ENCODE measurements around the gene JOSD2. TPM values are rescaled to one million over a fixed set of nuclear protein-coding genes. Genes with fewer than 3 reads are reported as not detected.

The JOSD2 gene
- total RNA-seq, 1 experiment from 2014 or later: 21.9 TPM

- H3K27ac ChIP-seq: no peak overlapping the region
Measured at GRCh38 chr19:50514346-50515167, 3.6 kb upstream of the JOSD2 start.

DNA sequence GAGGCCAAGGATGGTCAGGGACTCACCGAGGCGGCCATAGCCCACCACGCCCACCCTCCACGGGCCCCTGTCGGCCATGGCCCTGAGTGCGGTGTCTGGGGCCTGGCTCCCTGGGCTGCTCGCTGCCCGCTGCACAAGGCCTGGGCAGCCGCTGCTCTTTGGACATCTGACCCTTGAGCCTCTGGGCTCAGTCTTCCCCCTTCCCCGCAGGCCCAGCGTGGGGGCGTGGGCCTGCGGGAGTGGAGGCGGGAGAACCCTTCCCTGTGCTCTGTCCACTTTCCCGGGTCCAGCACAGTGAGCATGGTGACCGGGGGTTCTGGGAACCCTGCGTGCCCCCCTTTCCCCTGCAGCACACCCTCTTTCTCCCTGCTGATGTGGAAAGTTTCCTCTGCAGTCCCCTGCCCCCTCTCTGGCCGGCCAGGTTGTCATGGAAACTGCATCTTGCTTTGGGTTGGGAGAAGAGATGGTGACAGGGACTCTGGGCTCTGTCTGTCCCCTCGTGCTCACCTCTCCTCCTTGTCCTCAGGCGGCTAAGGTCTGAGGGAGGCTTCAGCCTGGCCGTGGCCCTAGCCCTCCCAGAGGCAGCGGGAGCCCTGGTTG lies 2.9 kb upstream of the JOSD2 start, which contains the start of gene ASPDH:
ASPDH (minus strand) TSS at position 168 of the 600 bp plus-strand sequence; CDS start at position 78, 90 bp downstream.
- DNase-seq (ENCODE audit: low read depth in 1 of 2, low spot score in 2 of 2): no peak
- H3K27ac ChIP-seq: no peak within 1 kb of the TSS

More at GRCh38 chr19:50514346-50515167, 3.6 kb upstream of the JOSD2 start:
- 0 out of 2 replicates have a peak, but pooled peaks cover 2% of the 10 kb centered on the region for H3K27me3 ChIP-seq (replicated peaks)
- no peaks in the 10 kb centered on the region; the same call in 1 of the 2 replicates for H3K9me3 ChIP-seq (replicated peaks)
- H3K4me3 ChIP-seq: no peak overlapping the region
- DNase-seq (ENCODE audit: low read depth in 1 of 2, low spot score in 2 of 2): no peak
- 0 out of 2 replicates have a peak, but pooled peaks cover 4% of the 10 kb centered on the region for H3K36me3 ChIP-seq
- peaks cover 7% of the 10 kb centered on the region for H3K4me1 ChIP-seq (replicated peaks)

DNA sequence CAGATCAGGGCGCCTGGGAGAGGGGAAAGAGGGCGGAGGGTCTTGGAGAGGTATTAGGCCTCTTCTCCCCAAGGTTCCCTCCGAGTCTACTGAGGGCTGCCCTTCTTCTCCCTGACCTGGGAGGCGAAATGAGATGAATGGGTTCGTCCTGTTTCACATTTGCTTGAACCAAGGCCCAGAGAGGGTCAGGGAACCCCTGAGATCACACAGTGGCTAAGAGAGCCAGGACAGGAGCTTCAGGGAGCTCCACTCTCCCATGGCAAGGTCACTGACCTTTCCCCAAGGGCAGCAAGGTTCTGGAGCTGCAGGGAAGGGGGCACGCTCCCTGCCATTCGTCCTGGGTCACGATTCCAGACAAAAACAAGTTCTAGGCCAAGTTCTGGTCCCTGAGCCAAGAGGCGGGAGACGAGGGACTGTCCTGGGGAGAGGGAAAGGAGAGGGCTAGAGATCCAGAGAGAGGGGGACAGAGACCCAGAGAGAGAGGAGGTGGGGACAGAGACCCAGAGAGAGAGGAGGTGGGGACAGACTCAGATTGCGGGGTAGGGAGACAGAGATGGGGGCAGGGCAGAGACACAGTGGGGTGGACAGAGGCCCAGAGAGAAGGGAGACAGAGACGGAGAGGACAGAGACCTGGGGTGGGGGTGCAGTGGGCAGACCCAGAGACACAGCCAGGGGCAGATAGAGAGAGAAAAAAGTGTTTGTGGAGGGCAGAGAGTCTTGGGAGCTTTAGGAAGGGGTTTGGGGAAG lies 2.2 kb upstream of the JOSD2 start:
- Histone ChIP-seq H3K27me3 (replicated peaks) (0 out of 2 replicates have a peak, but pooled peaks cover 2% of the 10 kb centered on the region), H3K4me1 (replicated peaks) (peaks cover 7% of the 10 kb centered on the region), H3K27ac (no peak overlapping the region), H3K9me3 (replicated peaks) (no peaks in the 10 kb centered on the region), H3K36me3 (0 out of 2 replicates have a peak, but pooled peaks cover 4% of the 10 kb centered on the region), H3K4me3 (no peak overlapping the region)
- no peak for DNase-seq (ENCODE audit: low read depth in 1 of 2, low spot score in 2 of 2)

More for the DNA sequence above, 2.9 kb upstream of the JOSD2 start, which contains the start of gene ASPDH:
- Histone ChIP-seq H3K36me3 (0 out of 2 replicates have a peak, but pooled peaks cover 4% of the 10 kb centered on the region), H3K27me3 (replicated peaks) (0 out of 2 replicates have a peak, but pooled peaks cover 2% of the 10 kb centered on the region), H3K4me1 (replicated peaks) (peaks cover 7% of the 10 kb centered on the region), H3K9me3 (replicated peaks) (no peaks in the 10 kb centered on the region; the same call in 1 of the 2 replicates), H3K4me3 (no peak within 1 kb of the TSS)

- DNase-seq (ENCODE audit: low read depth in 1 of 2, low spot score in 2 of 2): no peak
- Histone ChIP-seq H3K9me3 (replicated peaks) (no peaks in the 10 kb centered on the region), H3K4me1 (replicated peaks) (peaks cover 7% of the 10 kb centered on the region), H3K4me3 (no peak overlapping the region), H3K27ac (no peak overlapping the region), H3K36me3 (0 out of 2 replicates have a peak, but pooled peaks cover 4% of the 10 kb centered on the region), H3K27me3 (replicated peaks) (0 out of 2 replicates have a peak, but pooled peaks cover 2% of the 10 kb centered on the region)
Measured at GRCh38 chr19:50512112-50512998, 1.4 kb upstream of the JOSD2 start.

DNA sequence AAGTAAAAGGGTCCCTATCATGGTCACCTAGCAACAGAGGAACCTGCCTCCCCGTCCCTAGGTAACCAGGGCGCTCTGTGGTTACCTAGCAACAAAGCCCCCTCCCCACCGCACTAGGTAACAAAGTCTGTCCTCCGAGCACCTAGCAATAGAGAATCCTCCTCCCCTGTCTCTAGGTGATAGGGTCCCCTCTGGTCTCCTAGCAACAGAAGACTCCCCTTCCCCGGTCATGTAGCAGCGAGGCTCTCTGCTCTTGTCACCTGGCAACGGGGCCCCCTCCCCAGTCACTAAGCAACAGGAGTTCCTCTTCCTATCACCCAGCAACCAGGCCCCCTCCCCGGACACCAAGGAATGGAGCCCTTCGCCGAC lies 307 bp downstream of the JOSD2 start:
- Histone ChIP-seq H3K4me3 (peak overlapping the region; percentile 57), H3K9me3 (replicated peaks) (no peaks in the 10 kb centered on the region), H3K36me3 (0 out of 2 replicates have a peak, but pooled peaks cover 4% of the 10 kb centered on the region), H3K27ac (peak overlapping the region; percentile 36), H3K27me3 (replicated peaks) (0 out of 2 replicates have a peak, but pooled peaks cover 2% of the 10 kb centered on the region), H3K4me1 (replicated peaks) (peaks cover 7% of the 10 kb centered on the region)
- DNase-seq (ENCODE audit: low read depth in 1 of 2, low spot score in 2 of 2): no peak

GRCh38 chr19:50510121-50510670 lies 795 bp downstream of the JOSD2 start:
- H3K9me3 ChIP-seq (replicated peaks): no peaks in the 10 kb centered on the region
- H3K36me3 ChIP-seq: 0 out of 2 replicates have a peak, but pooled peaks cover 4% of the 10 kb centered on the region
- H3K27ac ChIP-seq: no peak overlapping the region
- no peak for DNase-seq (ENCODE audit: low read depth in 1 of 2, low spot score in 2 of 2)
- peak overlapping the region; percentile 57 for H3K4me3 ChIP-seq
- 0 out of 2 replicates have a peak, but pooled peaks cover 2% of the 10 kb centered on the region for H3K27me3 ChIP-seq (replicated peaks)
- H3K4me1 ChIP-seq (replicated peaks): peaks cover 7% of the 10 kb centered on the region

DNA sequence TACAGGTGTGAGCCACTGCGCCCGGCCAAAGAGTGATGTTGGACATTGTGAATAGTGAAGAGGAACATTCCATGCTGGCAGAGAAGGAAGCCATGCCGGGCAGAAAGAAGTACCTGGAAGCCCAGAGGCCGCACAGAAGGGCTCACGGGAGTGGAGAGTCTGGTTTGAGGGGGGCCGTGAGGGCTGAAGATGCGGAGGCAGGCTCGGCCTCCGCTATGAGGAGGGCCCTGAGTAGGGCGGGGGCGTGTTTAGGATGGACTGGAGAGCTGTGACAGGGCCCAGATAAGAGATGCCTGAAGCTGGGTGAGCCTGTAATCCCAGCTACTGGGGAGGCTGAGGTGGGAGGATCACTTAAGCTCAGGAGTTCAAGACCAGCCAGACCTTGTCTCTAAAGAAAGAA lies 1.6 kb downstream of the JOSD2 start:
- Histone ChIP-seq H3K9me3 (replicated peaks) (no peaks in the 10 kb centered on the region), H3K27ac (no peak overlapping the region), H3K36me3 (0 out of 2 replicates have a peak, but pooled peaks cover 4% of the 10 kb centered on the region)

GRCh38 chr19:50508843-50509190 lies 2.2 kb downstream of the JOSD2 start:
- no peak overlapping the region for H3K4me3 ChIP-seq
- peaks cover 7% of the 10 kb centered on the region for H3K4me1 ChIP-seq (replicated peaks)
- H3K27me3 ChIP-seq (replicated peaks): no peaks in the 10 kb centered on the region
- H3K9me3 ChIP-seq (replicated peaks): no peaks in the 10 kb centered on the region
- H3K27ac ChIP-seq: no peak overlapping the region
- DNase-seq (ENCODE audit: low read depth in 1 of 2, low spot score in 2 of 2): no peak
- H3K36me3 ChIP-seq: 0 out of 2 replicates have a peak, but pooled peaks cover 4% of the 10 kb centered on the region

More for the DNA sequence above, 1.6 kb downstream of the JOSD2 start:
- H3K4me1 ChIP-seq (replicated peaks): peaks cover 7% of the 10 kb centered on the region
- 0 out of 2 replicates have a peak, but pooled peaks cover under 1% of the 10 kb centered on the region for H3K27me3 ChIP-seq (replicated peaks)
- H3K4me3 ChIP-seq: no peak overlapping the region
- no peak for DNase-seq (ENCODE audit: low read depth in 1 of 2, low spot score in 2 of 2)

GRCh38 chr19:50507376-50507775 lies 3.6 kb downstream of the JOSD2 start:
- Histone ChIP-seq H3K27ac (no peak overlapping the region), H3K4me1 (replicated peaks) (peaks cover 7% of the 10 kb centered on the region), H3K27me3 (replicated peaks) (no peaks in the 10 kb centered on the region), H3K36me3 (0 out of 2 replicates have a peak, but pooled peaks cover 4% of the 10 kb centered on the region), H3K4me3 (no peak overlapping the region), H3K9me3 (replicated peaks) (no peaks in the 10 kb centered on the region)
- no peak for DNase-seq (ENCODE audit: low read depth in 1 of 2, low spot score in 2 of 2)

- no peak for DNase-seq (ENCODE audit: low read depth in 1 of 2, low spot score in 2 of 2)
Measured at GRCh38 chr19:50506700-50507099, 4.3 kb downstream of the JOSD2 start.

GRCh38 chr19:50505856-50506611 lies 5.0 kb downstream of the JOSD2 start:
- Histone ChIP-seq H3K27ac (no peak overlapping the region), H3K4me1 (replicated peaks) (peaks cover 7% of the 10 kb centered on the region), H3K27me3 (replicated peaks) (no peaks in the 10 kb centered on the region), H3K9me3 (replicated peaks) (no peaks in the 10 kb centered on the region), H3K36me3 (0 out of 2 replicates have a peak, but pooled peaks cover 4% of the 10 kb centered on the region), H3K4me3 (no peak overlapping the region)
- DNase-seq (ENCODE audit: low read depth in 1 of 2, low spot score in 2 of 2): no peak

More at GRCh38 chr19:50506700-50507099, 4.3 kb downstream of the JOSD2 start:
- Histone ChIP-seq H3K4me1 (replicated peaks) (peaks cover 7% of the 10 kb centered on the region), H3K36me3 (0 out of 2 replicates have a peak, but pooled peaks cover 4% of the 10 kb centered on the region), H3K9me3 (replicated peaks) (no peaks in the 10 kb centered on the region), H3K27ac (no peak overlapping the region), H3K4me3 (no peak overlapping the region), H3K27me3 (replicated peaks) (no peaks in the 10 kb centered on the region)
